ENCODE data around the gene GLI3.

The GLI3 gene

DNA sequence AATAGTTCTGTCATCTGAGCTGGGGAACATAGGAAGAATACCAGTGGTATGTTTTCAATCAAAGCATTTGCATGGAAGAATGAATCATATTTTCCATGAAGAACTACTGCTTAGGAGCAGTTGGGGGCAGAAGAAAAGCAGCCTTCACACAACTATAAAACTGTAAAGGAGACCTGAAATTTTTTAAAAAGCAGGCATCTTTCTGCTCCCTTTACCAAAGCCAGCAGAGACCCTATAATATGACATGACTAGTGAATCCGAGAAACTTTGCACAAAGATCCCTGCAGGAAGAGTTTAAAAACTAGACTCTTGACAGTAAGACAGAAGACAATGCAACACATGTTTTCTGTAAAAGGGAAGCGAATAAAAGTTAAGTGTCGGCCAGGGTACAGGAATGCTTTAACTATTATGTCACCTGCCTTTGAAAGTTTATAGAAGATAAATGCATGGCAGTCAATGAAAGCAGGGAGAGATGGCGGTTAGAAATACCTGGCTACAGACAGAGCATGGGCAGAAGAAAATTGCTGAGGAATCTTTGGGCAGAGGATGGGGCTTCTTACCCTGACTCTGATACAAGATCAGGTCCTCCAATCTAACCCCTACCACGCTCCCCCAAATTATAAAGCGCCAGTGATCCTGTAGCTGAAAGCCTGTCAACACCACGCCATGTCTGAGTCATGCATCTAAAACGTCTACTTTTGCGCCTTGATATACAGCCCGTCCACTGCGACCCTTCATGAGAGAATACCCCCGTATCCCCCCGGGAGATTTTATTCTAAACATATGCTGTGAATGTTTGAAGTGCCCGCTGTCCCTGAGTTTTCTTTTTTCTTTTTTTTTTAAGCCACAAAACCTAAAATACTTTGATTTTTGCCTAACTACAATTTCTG, 93.1 kb downstream of the GLI3 start:
- no peak for DNase-seq (ENCODE audit: low spot score)

DNA sequence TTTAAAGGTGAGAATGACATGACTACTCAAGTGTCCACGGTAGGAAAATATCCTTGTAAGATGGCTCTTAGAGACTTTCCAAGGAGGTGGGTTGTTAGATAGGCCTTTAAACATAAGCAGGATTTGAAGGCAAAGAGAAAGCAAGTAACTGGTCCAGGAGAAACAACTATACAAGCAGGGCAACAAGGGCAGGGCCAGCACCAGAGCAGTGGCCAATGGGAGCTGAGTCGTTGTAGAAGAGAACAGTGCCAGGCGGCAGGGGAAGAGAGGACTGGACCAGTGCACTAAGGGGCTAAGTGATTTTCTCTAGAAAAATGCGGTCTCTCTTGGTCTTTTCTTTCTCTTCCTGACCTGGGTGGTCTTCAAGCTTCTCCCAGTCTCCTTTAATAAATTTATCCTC, 94.9 kb downstream of the GLI3 start:
- DNase-seq (ENCODE audit: low spot score): no peak

- DNase-seq (ENCODE audit: low spot score): no peak
Observed at GRCh38 chr7:42139751-42140150, 97.3 kb downstream of the GLI3 start.

DNA sequence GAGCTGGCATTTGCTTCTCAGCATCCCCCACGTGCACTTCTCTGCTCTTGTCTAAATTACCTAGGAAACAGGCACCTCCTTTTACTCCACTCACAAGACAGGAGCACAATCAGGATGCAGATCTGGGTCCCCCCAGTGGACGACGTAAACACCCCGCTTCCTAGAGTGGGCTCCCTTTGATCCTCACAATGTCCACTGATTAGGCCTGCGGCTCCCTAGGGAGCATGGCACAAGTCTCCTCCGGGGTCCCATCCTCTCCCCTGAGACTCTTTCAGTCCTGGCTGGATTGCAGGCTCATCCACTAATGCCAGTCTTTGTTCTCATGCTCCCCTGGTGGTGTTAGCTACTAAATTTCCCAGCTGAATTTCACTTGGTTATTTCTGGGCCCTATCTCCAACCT, 98.3 kb downstream of the GLI3 start:
- no peak for DNase-seq (ENCODE audit: low spot score)

DNA sequence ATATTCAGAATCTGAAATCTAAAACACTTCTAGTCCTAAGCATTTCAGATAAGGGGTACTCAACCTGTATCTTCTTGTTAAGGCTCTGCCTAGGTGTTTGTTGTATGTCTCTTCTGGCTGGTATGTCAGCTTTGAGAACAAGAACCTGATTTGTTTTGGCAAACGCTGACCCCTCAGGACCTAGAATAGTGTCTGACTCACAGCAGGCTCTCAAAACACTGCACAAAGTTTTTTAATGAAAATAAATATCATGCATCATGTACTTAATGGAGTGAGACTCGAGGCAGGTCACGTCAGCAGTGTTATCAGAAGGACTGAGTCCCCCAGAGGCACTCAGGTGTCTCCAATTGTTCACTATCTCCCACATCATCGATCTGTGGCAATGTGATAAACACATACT, 99.1 kb downstream of the GLI3 start:
- DNase-seq (ENCODE audit: low spot score): no peak

DNA sequence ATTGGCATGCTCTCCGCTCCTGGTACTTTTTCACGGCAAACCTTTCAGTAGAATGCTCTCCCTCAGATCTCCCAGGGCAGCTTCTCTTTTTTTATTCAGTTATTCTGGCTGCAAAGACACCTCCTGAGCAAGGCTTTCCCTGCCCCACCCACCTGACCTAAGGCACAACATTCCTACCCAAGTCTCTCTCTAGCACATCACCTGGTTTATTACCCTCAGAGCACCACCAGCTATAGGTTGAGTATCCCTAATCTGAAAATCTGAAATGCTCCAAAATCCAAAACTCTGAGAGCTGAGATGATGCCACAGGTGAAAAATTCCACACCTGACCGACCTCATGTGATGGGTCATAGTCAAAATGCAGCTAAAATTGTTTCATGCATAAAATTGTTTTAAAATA, 99.6 kb downstream of the GLI3 start:
- no peak for DNase-seq (ENCODE audit: low spot score)

DNA sequence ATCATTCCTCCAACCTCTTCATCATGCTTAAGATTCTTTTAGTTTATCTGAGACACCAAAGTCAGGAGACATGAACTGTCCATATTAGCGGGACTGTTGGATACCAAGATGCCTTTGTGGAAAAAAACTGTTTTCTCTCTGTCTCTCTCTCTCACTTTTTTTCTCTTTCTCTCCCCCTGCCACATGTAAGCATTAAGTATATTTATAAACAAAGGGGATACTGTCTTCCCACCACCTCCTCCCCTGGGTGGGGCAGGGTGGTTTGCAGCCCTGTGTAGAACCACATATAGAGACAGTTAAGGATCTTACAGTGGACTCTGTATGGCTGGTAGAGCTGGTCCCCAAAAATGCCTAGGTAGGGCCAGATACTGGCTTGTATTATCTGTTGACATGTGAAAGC, 101.3 kb downstream of the GLI3 start:
- no peak for DNase-seq (ENCODE audit: low spot score)

- no peak for DNase-seq (ENCODE audit: low spot score)
Observed at GRCh38 chr7:42134276-42134876, 102.6 kb downstream of the GLI3 start.

GRCh38 chr7:42133321-42133720, 103.7 kb downstream of the GLI3 start:
- no peak for DNase-seq (ENCODE audit: low spot score)

- no peak for DNase-seq (ENCODE audit: low spot score)
Observed at GRCh38 chr7:42128703-42129102, 108.3 kb downstream of the GLI3 start.

- DNase-seq (ENCODE audit: low spot score): no peak
Observed at GRCh38 chr7:42127232-42127622, 109.8 kb downstream of the GLI3 start.

- DNase-seq (ENCODE audit: low spot score): no peak
Observed at GRCh38 chr7:42126475-42127231, 110.4 kb downstream of the GLI3 start.

- DNase-seq (ENCODE audit: low spot score): no peak
Observed at GRCh38 chr7:42125321-42125720, 111.7 kb downstream of the GLI3 start.

DNA sequence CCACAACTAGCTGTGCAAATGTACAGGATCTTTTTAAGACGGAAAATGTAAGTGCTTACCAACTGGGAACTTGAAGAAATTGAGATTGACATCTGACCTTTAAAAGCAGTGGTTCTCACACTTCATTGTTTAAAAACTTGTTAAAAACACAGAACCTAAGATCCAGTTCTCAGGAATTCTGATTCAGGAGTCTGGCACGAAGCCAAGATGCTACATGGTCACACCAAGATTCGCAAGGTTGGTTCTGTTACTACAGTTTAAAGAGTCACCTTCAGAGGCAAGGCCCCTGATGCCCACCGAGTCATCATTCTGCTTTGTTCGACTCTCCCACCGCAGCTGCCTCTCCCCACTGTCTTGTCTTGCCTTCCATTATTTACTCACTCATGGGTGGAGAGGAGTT, 113.3 kb downstream of the GLI3 start:
- no peak for DNase-seq (ENCODE audit: low spot score)

GRCh38 chr7:42120191-42120590, 116.8 kb downstream of the GLI3 start:
- no peak for DNase-seq (ENCODE audit: low spot score)

DNA sequence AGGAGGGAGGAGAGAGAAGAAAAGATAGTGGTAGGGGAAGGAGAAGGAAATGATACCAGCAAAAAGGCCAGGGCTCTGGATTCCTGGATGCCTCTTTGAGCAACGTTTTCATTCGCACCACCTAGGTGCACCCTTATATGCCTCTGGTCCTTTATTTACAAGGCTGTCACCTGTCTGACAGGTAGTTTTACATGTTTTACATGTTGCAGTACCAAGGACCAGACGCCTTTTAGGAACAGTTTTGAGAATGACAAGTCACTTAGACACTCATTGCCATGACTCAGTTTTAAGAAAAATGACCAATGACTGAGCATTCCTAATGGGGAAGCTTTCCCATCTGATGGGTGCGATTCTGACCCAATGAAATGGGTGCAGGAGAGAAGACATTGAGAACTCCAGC, 119.8 kb downstream of the GLI3 start:
- DNase-seq (ENCODE audit: low spot score): no peak

DNA sequence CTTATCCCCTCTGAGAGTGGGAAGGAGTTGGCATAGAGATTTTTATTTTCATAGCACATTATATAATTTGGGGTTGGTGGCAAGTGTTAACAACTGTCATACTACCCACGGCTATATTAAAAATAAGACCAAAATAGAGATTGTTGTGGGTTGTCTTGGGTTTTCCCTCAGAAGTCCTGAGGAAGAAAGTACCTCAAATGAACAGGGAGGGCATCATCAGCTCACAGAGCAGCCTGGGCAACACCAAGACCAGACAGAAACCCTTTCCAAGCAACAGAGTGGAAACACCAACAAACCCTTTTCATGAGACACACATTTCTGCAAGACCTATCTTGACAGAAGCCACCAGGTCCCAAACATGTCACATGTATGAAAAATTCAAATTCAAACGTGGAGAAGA, 121.2 kb downstream of the GLI3 start:
- peak; percentile 28 for DNase-seq (ENCODE audit: low spot score)

GRCh38 chr7:42110333-42110732, 126.7 kb downstream of the GLI3 start:
- DNase-seq (ENCODE audit: low spot score): no peak

DNA sequence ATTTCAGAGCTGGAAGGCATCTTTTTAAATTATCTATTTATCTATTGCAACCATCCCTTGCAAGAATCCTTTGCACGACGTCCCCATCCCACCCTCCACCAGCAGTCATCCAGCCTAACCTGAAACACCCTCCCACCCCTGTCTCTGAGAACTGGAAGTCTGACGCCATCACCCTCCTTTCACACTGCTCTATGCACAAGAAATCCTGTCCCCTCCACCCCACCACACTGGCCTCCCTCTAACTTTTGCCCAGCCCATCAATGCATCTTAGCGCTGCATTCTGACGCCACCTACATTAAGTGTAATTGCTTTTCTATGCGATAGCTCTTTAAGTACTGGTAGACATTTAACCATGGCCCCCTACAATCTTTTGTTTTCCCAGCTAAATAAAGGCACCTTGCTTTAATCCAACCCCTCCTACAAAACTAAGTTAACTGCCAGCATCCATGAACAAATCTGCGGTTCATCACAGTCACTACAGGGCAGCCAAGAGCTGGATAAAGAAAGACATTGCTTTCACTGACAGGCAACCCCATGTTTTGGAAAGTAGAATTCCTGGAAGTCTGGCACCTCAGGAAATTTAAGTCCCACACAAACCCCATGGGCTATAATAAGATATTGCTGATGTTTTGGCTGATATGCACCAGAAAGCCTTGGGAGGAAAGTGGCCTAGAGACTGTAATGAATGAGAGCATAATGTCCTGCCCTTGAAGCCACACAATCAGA, 128.0 kb downstream of the GLI3 start:
- DNase-seq (ENCODE audit: low spot score): no peak

DNA sequence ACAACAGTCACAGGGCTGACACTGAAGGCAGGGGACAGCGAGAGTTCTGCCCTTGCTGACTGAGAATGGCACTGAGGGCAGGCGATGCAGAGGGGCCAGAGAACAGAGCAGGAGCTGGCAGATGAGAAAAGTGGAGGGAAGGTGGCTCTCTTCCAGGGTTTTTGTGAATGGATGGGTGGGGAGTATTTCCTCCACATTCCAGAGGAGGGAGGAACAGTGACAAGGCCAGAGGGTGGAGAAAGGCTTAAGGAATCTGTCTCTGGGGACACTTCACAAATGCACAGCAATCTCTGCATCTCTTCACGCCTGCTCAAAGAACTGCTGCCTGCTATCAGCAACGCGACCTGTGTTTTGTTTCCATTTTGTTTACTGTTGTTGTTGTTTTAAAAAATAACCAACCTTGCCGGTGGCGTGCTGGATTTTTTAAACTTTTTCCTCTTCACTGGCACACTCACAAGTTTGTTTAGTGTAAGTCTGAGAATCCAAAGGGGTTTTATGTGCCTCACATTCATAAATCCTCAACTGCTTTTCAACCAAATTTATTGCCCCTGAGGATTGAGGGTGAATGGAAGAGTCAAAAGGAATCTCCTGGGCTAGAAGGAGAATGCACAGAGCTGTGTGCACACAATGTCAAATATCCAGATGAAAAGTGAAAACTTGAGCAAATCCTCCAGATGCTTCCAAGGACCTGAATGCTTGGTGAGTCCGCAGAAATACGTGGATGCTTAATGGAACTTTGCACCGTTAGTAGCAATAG, 129.3 kb downstream of the GLI3 start:
- no peak for DNase-seq (ENCODE audit: low spot score)

DNA sequence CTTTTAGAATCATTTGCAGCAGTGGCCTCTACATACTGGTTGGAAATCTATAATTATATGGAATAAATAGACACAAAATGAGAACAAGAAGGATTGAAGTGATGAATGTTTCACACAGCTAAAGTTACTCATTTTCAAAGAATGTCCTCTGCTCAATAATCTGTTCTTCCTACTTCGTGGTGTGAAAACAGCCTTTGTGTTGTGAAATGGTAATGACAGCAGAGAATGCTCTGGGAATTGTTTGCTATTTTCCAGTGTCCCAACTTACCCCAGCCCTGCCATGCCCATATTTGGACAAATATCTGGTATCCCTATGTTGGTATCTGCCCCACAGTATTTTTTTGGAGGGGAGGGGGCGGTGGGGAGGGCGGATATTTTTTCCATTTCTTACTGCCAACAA, 130.4 kb downstream of the GLI3 start:
- no peak for DNase-seq (ENCODE audit: low spot score)

Data from putamen (tissue), 1 donor.